ENCODE data around the gene CEP41. TPM values are rescaled to one million over a fixed set of nuclear protein-coding genes. Genes with fewer than 3 reads are reported as not detected.

Gene CEP41
- 16.4 and 24.1 TPM in 2 replicates for total RNA-seq
- long read RNA-seq, full-length matches to known transcripts: 127 of 147 reads
- long read RNA-seq, partial matches to known transcripts: 9 of 147 reads
- long read RNA-seq, other reads (novel, unspliced or antisense): 11 of 147 reads

- Mint-ChIP-seq H3K27me3 (ENCODE audit: unreplicated experiment) (no peaks in the 10 kb centered on the region), H3K4me1 (ENCODE audit: unreplicated experiment) (peaks cover 18% of the 10 kb centered on the region)
Observed at GRCh38 chr7:130440527-130441365, at the start of gene CEP41. Gene CEP41 (minus strand): TSS chr7:130441016. CDS start chr7:130440966, 50 bp downstream.

GRCh38 chr7:130490311-130490791 is 49.5 kb upstream of the CEP41 start:
- no peaks in the 10 kb centered on the region for H3K36me3 Mint-ChIP-seq (ENCODE audit: unreplicated experiment)
- peak overlapping the region; percentile 86 for H3K27ac Mint-ChIP-seq (ENCODE audit: unreplicated experiment)
- no peaks in the 10 kb centered on the region for H3K27me3 Mint-ChIP-seq (ENCODE audit: unreplicated experiment)
- peaks cover 45% of the 10 kb centered on the region for H3K4me1 Mint-ChIP-seq (ENCODE audit: unreplicated experiment)
- DNase-seq (ENCODE audit: extremely low spot score, unreplicated experiment): no peak
- TF ChIP-seq CTCF (IDR thresholded peaks at IDR 0.05): no peak
- H3K9me3 Mint-ChIP-seq (ENCODE audit: unreplicated experiment): no peaks in the 10 kb centered on the region
- H3K4me3 Mint-ChIP-seq (ENCODE audit: unreplicated experiment): peak overlapping the region; percentile 39

More at GRCh38 chr7:130440527-130441365, at the start of gene CEP41:
- Mint-ChIP-seq H3K36me3 (ENCODE audit: unreplicated experiment) (peaks cover 1% of the 10 kb centered on the region), H3K4me3 (ENCODE audit: unreplicated experiment) (peak within 1 kb of the TSS; percentile 98), H3K27ac (ENCODE audit: unreplicated experiment) (peak within 1 kb of the TSS; percentile 99), H3K9me3 (ENCODE audit: unreplicated experiment) (no peaks in the 10 kb centered on the region)
- peak; percentile 99 for DNase-seq (ENCODE audit: extremely low spot score, unreplicated experiment)
- no peak for TF ChIP-seq CTCF (IDR thresholded peaks at IDR 0.05)

GRCh38 chr7:130489140-130489983 is 48.5 kb upstream of the CEP41 start:
- no peaks in the 10 kb centered on the region for H3K27me3 Mint-ChIP-seq (ENCODE audit: unreplicated experiment)
- H3K36me3 Mint-ChIP-seq (ENCODE audit: unreplicated experiment): no peaks in the 10 kb centered on the region
- no peak for TF ChIP-seq CTCF (IDR thresholded peaks at IDR 0.05)
- H3K4me1 Mint-ChIP-seq (ENCODE audit: unreplicated experiment): peaks cover 36% of the 10 kb centered on the region
- no peaks in the 10 kb centered on the region for H3K9me3 Mint-ChIP-seq (ENCODE audit: unreplicated experiment)
- H3K27ac Mint-ChIP-seq (ENCODE audit: unreplicated experiment): peak overlapping the region; percentile 55
- DNase-seq (ENCODE audit: extremely low spot score, unreplicated experiment): no peak
- no peak overlapping the region for H3K4me3 Mint-ChIP-seq (ENCODE audit: unreplicated experiment)

- no peak overlapping the region for H3K4me3 Mint-ChIP-seq (ENCODE audit: unreplicated experiment)
- no peak for TF ChIP-seq CTCF (IDR thresholded peaks at IDR 0.05)
- no peak for DNase-seq (ENCODE audit: extremely low spot score, unreplicated experiment)
- H3K9me3 Mint-ChIP-seq (ENCODE audit: unreplicated experiment): no peaks in the 10 kb centered on the region
- H3K4me1 Mint-ChIP-seq (ENCODE audit: unreplicated experiment): peaks cover 30% of the 10 kb centered on the region
- H3K36me3 Mint-ChIP-seq (ENCODE audit: unreplicated experiment): no peaks in the 10 kb centered on the region
- no peaks in the 10 kb centered on the region for H3K27me3 Mint-ChIP-seq (ENCODE audit: unreplicated experiment)
- no peak overlapping the region for H3K27ac Mint-ChIP-seq (ENCODE audit: unreplicated experiment)
Observed at GRCh38 chr7:130488392-130489139, 47.8 kb upstream of the CEP41 start.
